NT2/D1 (cell line): ENCODE data around the gene TGM6.

Experiments
- SUZ12 ChIP-seq: IDR thresholded peaks from 2 replicates; pipeline ENCODE4 v1.6.1; 2011; ENCODE audit not compliant: insufficient read length, insufficient read depth; ENCODE audit errors: extremely low read depth
- YY1 ChIP-seq: IDR thresholded peaks from 2 replicates; pipeline ENCODE4 v1.6.1; 2011; ENCODE audit not compliant: insufficient read length, insufficient read depth
- ZNF274 ChIP-seq: IDR thresholded peaks from 2 replicates; pipeline ENCODE4 v1.6.1; 2011; ENCODE audit warnings: mild to moderate bottlenecking, low read depth, low read length

DNA sequence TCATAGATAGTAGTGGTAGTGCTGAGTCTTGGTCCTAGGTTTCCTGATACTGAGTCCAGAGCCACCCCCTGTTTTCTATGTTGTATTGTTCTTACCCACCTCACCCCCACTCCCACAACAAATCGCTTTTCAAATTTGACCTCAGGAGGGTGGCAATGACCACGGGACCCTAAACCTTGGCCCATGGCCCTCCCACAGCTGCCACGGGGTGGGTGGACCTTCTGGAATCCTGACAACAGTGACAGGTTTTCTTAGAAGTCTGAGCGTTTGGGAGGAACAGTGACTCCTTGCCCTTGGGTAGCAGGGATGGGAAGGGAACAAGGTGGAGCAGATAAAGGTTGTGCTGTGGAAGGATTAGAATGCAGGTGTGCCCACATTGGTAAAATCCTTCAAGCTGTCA lies 48.0 kb upstream of the TGM6 start:
- TF ChIP-seq SUZ12 (no peak), ZNF274 (no peak), YY1 (no peak)
